ENCODE measurements around the gene CCDC102B. TPM values are rescaled to one million over a fixed set of nuclear protein-coding genes. Genes with fewer than 3 reads are reported as not detected.

CCDC102B gene
- total and polyA plus RNA-seq, 9 donors = 1.8 to 7.0 (median 4.2) TPM

GRCh38 chr18:68847219-68847837 lies 49.4 kb downstream of the CCDC102B start:
- no peaks in the 10 kb centered on the region for H3K27me3 ChIP-seq
- H3K27ac ChIP-seq = no peak overlapping the region
- intact Hi-C loops (cut with DNase I) = no loop called here
- no peaks in the 10 kb centered on the region for H3K4me1 ChIP-seq (ENCODE audit: insufficient read depth)
- TF ChIP-seq, protein P1, sequence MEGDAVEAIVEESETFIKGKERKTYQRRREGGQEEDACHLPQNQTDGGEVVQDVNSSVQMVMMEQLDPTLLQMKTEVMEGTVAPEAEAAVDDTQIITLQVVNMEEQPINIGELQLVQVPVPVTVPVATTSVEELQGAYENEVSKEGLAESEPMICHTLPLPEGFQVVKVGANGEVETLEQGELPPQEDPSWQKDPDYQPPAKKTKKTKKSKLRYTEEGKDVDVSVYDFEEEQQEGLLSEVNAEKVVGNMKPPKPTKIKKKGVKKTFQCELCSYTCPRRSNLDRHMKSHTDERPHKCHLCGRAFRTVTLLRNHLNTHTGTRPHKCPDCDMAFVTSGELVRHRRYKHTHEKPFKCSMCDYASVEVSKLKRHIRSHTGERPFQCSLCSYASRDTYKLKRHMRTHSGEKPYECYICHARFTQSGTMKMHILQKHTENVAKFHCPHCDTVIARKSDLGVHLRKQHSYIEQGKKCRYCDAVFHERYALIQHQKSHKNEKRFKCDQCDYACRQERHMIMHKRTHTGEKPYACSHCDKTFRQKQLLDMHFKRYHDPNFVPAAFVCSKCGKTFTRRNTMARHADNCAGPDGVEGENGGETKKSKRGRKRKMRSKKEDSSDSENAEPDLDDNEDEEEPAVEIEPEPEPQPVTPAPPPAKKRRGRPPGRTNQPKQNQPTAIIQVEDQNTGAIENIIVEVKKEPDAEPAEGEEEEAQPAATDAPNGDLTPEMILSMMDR (IDR thresholded peaks at IDR 0.05) = peak in 1 of 3 donors; percentile 13
- TF ChIP-seq EP300 (IDR thresholded peaks at IDR 0.05) (no peak), POLR2A (IDR thresholded peaks at IDR 0.05) (no peak)
- no peak for DNase-seq
- no peaks in the 10 kb centered on the region for H3K9me3 ChIP-seq
- no peak overlapping the region for H3K4me3 ChIP-seq
- 26 to 50% (median 34%) methylated on average over 3 of the region's 3 CpGs for WGBS, 3 donors
- no peaks in the 10 kb centered on the region for H3K36me3 ChIP-seq

- Histone ChIP-seq H3K27me3 (no peaks in the 10 kb centered on the region), H3K4me3 (no peak overlapping the region), H3K4me1 (ENCODE audit: insufficient read depth) (no peaks in the 10 kb centered on the region), H3K9me3 (no peaks in the 10 kb centered on the region), H3K36me3 (no peaks in the 10 kb centered on the region), H3K27ac (no peak overlapping the region)
- intact Hi-C loops (cut with DNase I) = no loop called here
- DNase-seq = no peak
- WGBS, 3 donors = 95 to 98% (median 97%) methylated on average over 1 of the region's 1 CpG
- TF ChIP-seq EP300 (IDR thresholded peaks at IDR 0.05) (no peak), POLR2A (IDR thresholded peaks at IDR 0.05) (no peak)
- TF ChIP-seq, protein P1 (IDR thresholded peaks at IDR 0.05) = no peak
Measured at GRCh38 chr18:68848242-68848641, 50.4 kb downstream of the CCDC102B start.

- no peak overlapping the region for H3K4me3 ChIP-seq
- no peaks in the 10 kb centered on the region for H3K27me3 ChIP-seq
- H3K27ac ChIP-seq = no peak overlapping the region
- TF ChIP-seq, protein P1 (IDR thresholded peaks at IDR 0.05) = no peak
- TF ChIP-seq EP300 (IDR thresholded peaks at IDR 0.05) (no peak), POLR2A (IDR thresholded peaks at IDR 0.05) (no peak)
- H3K4me1 ChIP-seq (ENCODE audit: insufficient read depth) = no peaks in the 10 kb centered on the region
- intact Hi-C loops (cut with DNase I) = no loop called here
- no peaks in the 10 kb centered on the region for H3K36me3 ChIP-seq
- WGBS, 3 donors = 78 to 87% (median 83%) methylated on average over 4 of the region's 4 CpGs
- no peak for DNase-seq
- H3K9me3 ChIP-seq = no peaks in the 10 kb centered on the region
Measured at GRCh38 chr18:68854786-68855391, 57.0 kb downstream of the CCDC102B start.

- DNase-seq = no peak
- H3K27me3 ChIP-seq = no peaks in the 10 kb centered on the region
- H3K4me3 ChIP-seq = no peak overlapping the region
- no peak overlapping the region for H3K27ac ChIP-seq
- H3K9me3 ChIP-seq = no peaks in the 10 kb centered on the region
- H3K4me1 ChIP-seq (ENCODE audit: insufficient read depth) = no peaks in the 10 kb centered on the region
- TF ChIP-seq POLR2A (IDR thresholded peaks at IDR 0.05) = no peak
- no peak for TF ChIP-seq EP300 (IDR thresholded peaks at IDR 0.05)
- TF ChIP-seq, protein P1 (IDR thresholded peaks at IDR 0.05) = no peak
- no peaks in the 10 kb centered on the region for H3K36me3 ChIP-seq
- intact Hi-C loops (cut with DNase I) = no loop called here
Measured at GRCh38 chr18:68855491-68855890, 57.6 kb downstream of the CCDC102B start.

Measured in ovary (tissue), 9 donors.